ES-I3 (cell line): ENCODE measurements around the gene PRKAB2.
"Not testable (repeated sequence)": the region's sequence is repeated elsewhere in the genome, so short reads cannot be mapped to it uniquely, and the experiment has no call there.

Source experiments
- H3K36me3 ChIP-seq: 2 replicates; pipeline ENCODE4 v1.6.1; 2013; ENCODE audit warnings: mild to moderate bottlenecking, low read length, control low read depth, moderate library complexity; ENCODE audit not compliant: insufficient read depth
- H3K4me1 ChIP-seq: 2 replicates; pipeline ENCODE4 v1.6.1; 2013; ENCODE audit warnings: mild to moderate bottlenecking, control low read depth, low read length; ENCODE audit not compliant: insufficient read depth
- H3K9ac ChIP-seq: 2 replicates; pipeline ENCODE4 v1.6.1; 2013; ENCODE audit warnings: low read depth, mild to moderate bottlenecking, low read length, moderate library complexity
- H3K9me3 ChIP-seq: 2 replicates; pipeline ENCODE4 v1.6.1; 2013; ENCODE audit warnings: mild to moderate bottlenecking, low read length, moderate library complexity; ENCODE audit not compliant: control insufficient read depth, insufficient read depth

PRKAB2 gene

GRCh38 chr1:147157116-147157515, 15.2 kb downstream of the PRKAB2 start:
- not testable (repeated sequence) for H3K9me3 ChIP-seq, H3K4me1 ChIP-seq, H3K9ac ChIP-seq
- H3K36me3 ChIP-seq, result peaks cover 30% of the 10 kb centered on the region

- Histone ChIP-seq H3K36me3 (peaks cover 30% of the 10 kb centered on the region), H3K9me3 (no peaks in the 10 kb centered on the region), H3K4me1 (no peaks in the 10 kb centered on the region), H3K9ac (no peak overlapping the region)
Measured at GRCh38 chr1:147156642-147157041, 15.6 kb downstream of the PRKAB2 start.

- Histone ChIP-seq H3K36me3 (peaks cover 8% of the 10 kb centered on the region; the same call in 1 of the 2 replicates), H3K9ac (no peak overlapping the region), H3K9me3 (no peaks in the 10 kb centered on the region), H3K4me1 (no peaks in the 10 kb centered on the region)
Measured at GRCh38 chr1:147152772-147153171, 19.5 kb downstream of the PRKAB2 start.

GRCh38 chr1:147151244-147151643, 21.0 kb downstream of the PRKAB2 start:
- H3K36me3 ChIP-seq, result peaks cover 8% of the 10 kb centered on the region; the same call in 1 of the 2 replicates
- no peak overlapping the region for H3K9ac ChIP-seq
- no peaks in the 10 kb centered on the region for H3K4me1 ChIP-seq
- no peaks in the 10 kb centered on the region for H3K9me3 ChIP-seq

GRCh38 chr1:147142886-147143285, 29.4 kb downstream of the PRKAB2 start:
- no peaks in the 10 kb centered on the region for H3K36me3 ChIP-seq
- no peaks in the 10 kb centered on the region for H3K9me3 ChIP-seq
- H3K9ac ChIP-seq, result no peak overlapping the region
- H3K4me1 ChIP-seq, result no peaks in the 10 kb centered on the region

GRCh38 chr1:147130721-147131120, 41.5 kb downstream of the PRKAB2 start:
- H3K9me3 ChIP-seq, H3K36me3 ChIP-seq, H3K9ac ChIP-seq, H3K4me1 ChIP-seq: not testable (repeated sequence)

- Histone ChIP-seq H3K4me1 (peaks cover under 1% of the 10 kb centered on the region; the same call in 1 of the 2 replicates), H3K9ac (no peak overlapping the region), H3K36me3 (no peaks in the 10 kb centered on the region), H3K9me3 (no peaks in the 10 kb centered on the region)
Measured at GRCh38 chr1:147129116-147129873, 43.0 kb downstream of the PRKAB2 start.

GRCh38 chr1:147124266-147124665, 48.0 kb downstream of the PRKAB2 start:
- Histone ChIP-seq H3K4me1 (peaks cover 3% of the 10 kb centered on the region; the same call in 1 of the 2 replicates), H3K9me3 (no peaks in the 10 kb centered on the region), H3K9ac (no peak overlapping the region), H3K36me3 (no peaks in the 10 kb centered on the region)

- no peaks in the 10 kb centered on the region for H3K36me3 ChIP-seq
- H3K9me3 ChIP-seq, result no peaks in the 10 kb centered on the region
- H3K9ac ChIP-seq, result no peak overlapping the region
- no peaks in the 10 kb centered on the region for H3K4me1 ChIP-seq
Measured at GRCh38 chr1:147117109-147117508, 55.2 kb downstream of the PRKAB2 start.

GRCh38 chr1:147115496-147115895, 56.8 kb downstream of the PRKAB2 start:
- Histone ChIP-seq H3K9ac (no peak overlapping the region), H3K36me3 (no peaks in the 10 kb centered on the region), H3K4me1 (no peaks in the 10 kb centered on the region), H3K9me3 (no peaks in the 10 kb centered on the region; the same call in 1 of the 2 replicates)

- not testable (repeated sequence) for H3K9ac ChIP-seq, H3K9me3 ChIP-seq, H3K36me3 ChIP-seq, H3K4me1 ChIP-seq
Measured at GRCh38 chr1:147115079-147115478, 57.2 kb downstream of the PRKAB2 start.

GRCh38 chr1:147114353-147114752, 57.9 kb downstream of the PRKAB2 start:
- not testable (repeated sequence) for H3K9ac ChIP-seq, H3K4me1 ChIP-seq, H3K9me3 ChIP-seq, H3K36me3 ChIP-seq

GRCh38 chr1:147111381-147112130, 60.7 kb downstream of the PRKAB2 start:
- Histone ChIP-seq H3K36me3 (no peaks in the 10 kb centered on the region), H3K4me1 (peaks cover 4% of the 10 kb centered on the region; the same call in 1 of the 2 replicates), H3K9ac (no peak overlapping the region), H3K9me3 (no peaks in the 10 kb centered on the region; the same call in 1 of the 2 replicates)

GRCh38 chr1:147110872-147111271, 61.4 kb downstream of the PRKAB2 start:
- Histone ChIP-seq H3K4me1 (peaks cover 4% of the 10 kb centered on the region; the same call in 1 of the 2 replicates), H3K9me3 (no peaks in the 10 kb centered on the region; the same call in 1 of the 2 replicates), H3K36me3 (no peaks in the 10 kb centered on the region), H3K9ac (no peak overlapping the region)

- Histone ChIP-seq H3K4me1 (peaks cover 4% of the 10 kb centered on the region; the same call in 1 of the 2 replicates), H3K36me3 (no peaks in the 10 kb centered on the region), H3K9ac (no peak overlapping the region), H3K9me3 (no peaks in the 10 kb centered on the region; the same call in 1 of the 2 replicates)
Measured at GRCh38 chr1:147110434-147110833, 61.8 kb downstream of the PRKAB2 start.
